Prostate gland (tissue), 2 donors: ENCODE measurements around the gene C17orf67. TPM values are rescaled to one million over a fixed set of nuclear protein-coding genes. Genes with fewer than 3 reads are reported as not detected.

ENCODE experiments used
- DNase-seq: peaks from one replicate; pipeline ENCODE4 v3.0.0-alpha.2; 2019; ENCODE audit warnings: low spot score
- H3K27ac ChIP-seq, 2 donors: fragments of 200-600 bp; sonication (generic); 2 replicates each; pipeline ENCODE4 v1.5.1; 2017 to 2019
- H3K27me3 ChIP-seq: fragments of 200-600 bp; sonication (generic); replicated peaks from 2 replicates; pipeline ENCODE4 v1.5.1; 2019; ENCODE audit not compliant: insufficient read depth
- H3K36me3 ChIP-seq, 2 donors: fragments of 200-600 bp; sonication (generic); 1 replicate in 1 of 2; 2 replicates in 1 of 2; pipeline versions ENCODE4 v1.5.1 to v1.8.1; 2017 to 2019
- H3K4me1 ChIP-seq: fragments of 200-600 bp; sonication (generic); replicated peaks from 2 replicates; pipeline ENCODE4 v1.5.1; 2019
- H3K4me3 ChIP-seq, 2 donors: fragments of 200-600 bp; sonication (generic); 2 replicates each; pipeline ENCODE4 v1.5.1; 2017 to 2019
- H3K9me3 ChIP-seq: fragments of 200-600 bp; sonication (generic); 2 replicates; pipeline ENCODE4 v1.5.1; 2017
- CTCF ChIP-seq, 4 experiments: fragments of 200-600 bp in 2 of 4; fragments of 450-650 bp in 2 of 4; sonication (generic) in 2 of 4; IDR thresholded peaks; 1 replicate in 3 of 4; 2 replicates in 1 of 4; pipeline ENCODE4 v1.5.1; 2016 to 2019; ENCODE audit warnings: antibody characterized with exemption in 4 of 4, mild to moderate bottlenecking in 2 of 4, moderate library complexity in 2 of 4
- POLR2A ChIP-seq: fragments of 450-650 bp; IDR thresholded peaks from one replicate; pipeline ENCODE4 v1.6.1; 2016; ENCODE audit warnings: antibody characterized with exemption, mild to moderate bottlenecking
- POLR2AphosphoS5 ChIP-seq: sonication (generic); formaldehyde crosslinking; IDR thresholded peaks from one replicate; pipeline ENCODE4 v1.6.1; 2017; ENCODE audit warnings: antibody characterized with exemption
- WGBS: methylation state at CpG from one replicate; pipeline ENCODE4 v1.1.5; 2018; 5-methylcytosine and 5-hydroxymethylcytosine counted together
- intact Hi-C: fragments of 100-400 bp; cut with DNase I; formaldehyde crosslinking; loops from one replicate; pipeline ENCODE4 v1.14.2; 2022
- total RNA-seq, 2 donors: library from RNA; depleted of rRNA; stranded (reverse); fragments of >200 nt; gene quantifications; one replicate each; pipeline ENCODE4 v1.1.0, GENCODE V29; 2016

The C17orf67 gene
- total RNA-seq, 2 donors from 2014 or later, result 2.5 to 2.6 TPM

GRCh38 chr17:56879280-56879679 is 45.6 kb upstream of the C17orf67 start:
- TF ChIP-seq POLR2A, result no peak
- no peak for TF ChIP-seq CTCF (IDR thresholded peaks at IDR 0.05)
- no peak for TF ChIP-seq POLR2AphosphoS5
- WGBS, result 93% methylated on average over 7 of the region's 7 CpGs
- no peak for DNase-seq
- H3K4me3 ChIP-seq, result no peak overlapping the region
- no peaks in the 10 kb centered on the region for H3K27me3 ChIP-seq
- no peaks in the 10 kb centered on the region for H3K4me1 ChIP-seq
- intact Hi-C loops, result no loop called here
- H3K27ac ChIP-seq, result no peak overlapping the region
- no peaks in the 10 kb centered on the region for H3K9me3 ChIP-seq
- no peaks in the 10 kb centered on the region for H3K36me3 ChIP-seq

- Histone ChIP-seq H3K9me3 (no peaks in the 10 kb centered on the region), H3K36me3 (no peaks in the 10 kb centered on the region), H3K4me1 (no peaks in the 10 kb centered on the region), H3K27ac (no peak overlapping the region), H3K27me3 (no peaks in the 10 kb centered on the region), H3K4me3 (no peak overlapping the region)
- TF ChIP-seq CTCF (IDR thresholded peaks at IDR 0.05) (no peak), POLR2A (no peak), POLR2AphosphoS5 (no peak)
- no peak for DNase-seq
- 89% methylated on average over 7 of the region's 7 CpGs for WGBS
- intact Hi-C loops, result no loop called here
Measured at GRCh38 chr17:56876766-56877179, 43.1 kb upstream of the C17orf67 start.

- no peak overlapping the region for H3K27ac ChIP-seq
- TF ChIP-seq POLR2AphosphoS5 (no peak), POLR2A (no peak), CTCF (IDR thresholded peaks at IDR 0.05) (no peak)
- no peak overlapping the region for H3K4me3 ChIP-seq
- no peak for DNase-seq
- no peaks in the 10 kb centered on the region for H3K27me3 ChIP-seq
- no peaks in the 10 kb centered on the region for H3K36me3 ChIP-seq
- 90% methylated on average over 4 of the region's 4 CpGs for WGBS
- intact Hi-C loops, result no loop called here
- H3K9me3 ChIP-seq, result no peaks in the 10 kb centered on the region
- no peaks in the 10 kb centered on the region for H3K4me1 ChIP-seq
Measured at GRCh38 chr17:56870081-56870651, 36.4 kb upstream of the C17orf67 start.

- no peak overlapping the region for H3K4me3 ChIP-seq
- intact Hi-C loops, result no loop called here
- 81% methylated on average over 3 of the region's 3 CpGs for WGBS
Measured at GRCh38 chr17:56868716-56869115, 35.0 kb upstream of the C17orf67 start.

More at GRCh38 chr17:56868716-56869115, 35.0 kb upstream of the C17orf67 start:
- H3K27me3 ChIP-seq, result no peaks in the 10 kb centered on the region
- no peak for DNase-seq
- H3K4me1 ChIP-seq, result no peaks in the 10 kb centered on the region
- H3K36me3 ChIP-seq, result no peaks in the 10 kb centered on the region
- H3K9me3 ChIP-seq, result no peaks in the 10 kb centered on the region
- TF ChIP-seq CTCF (IDR thresholded peaks at IDR 0.05), result no peak
- TF ChIP-seq POLR2A, result no peak
- no peak for TF ChIP-seq POLR2AphosphoS5
- H3K27ac ChIP-seq, result no peak overlapping the region
